HCT116 (cell line): Measurements from ENCODE around the gene TBC1D23. TPM values are rescaled to one million over a fixed set of nuclear protein-coding genes. Genes with fewer than 3 reads are reported as not detected.

Source experiments
- ATAC-seq: fragments of 200-7000 bp; cut with Tn5 transposase; 2 replicates; pipeline ENCODE4 v1.9.1; 2020; ENCODE audit warnings: mild to moderate bottlenecking, moderate library complexity
- BruUV-seq: library from RNA; stranded (reverse); fragments of 400-500 nt; replicated peaks from 2 replicates; lab custom pipeline; 2021; lab: Mats Ljungman, UMichigan
- CTCF ChIA-PET: fragments of 300-600 bp; sonication (Branson Sonifier 250); formaldehyde crosslinking; loops from one replicate; lab custom pipeline; 2021; ENCODE audit warnings: antibody characterized with exemption; lab: Charles Lee
- POLR2A ChIA-PET: fragments of 300-600, 350-600 bp; sonication (Branson Sonifier 250); formaldehyde crosslinking; loops from one replicate; lab custom pipeline; 2021; ENCODE audit warnings: antibody characterized with exemption; lab: Charles Lee
- RAD21 ChIA-PET, 2 experiments: fragments of 300-600 bp; sonication (Branson Sonifier 250); formaldehyde crosslinking; loops; one replicate each; lab custom pipeline; 2023; ENCODE audit warnings: low total read pairs in 2 of 2; ENCODE audit not compliant: uncharacterized antibody in 2 of 2, unreplicated experiment in 2 of 2, low non-redundant PET in 1 of 2; lab: Charles Lee
- DNase-seq: peaks from one replicate; pipeline ENCODE4 v3.0.0-alpha.2; 2010; ENCODE audit warnings: low read depth, low spot score
- H2AFZ ChIP-seq: fragments of 200-600 bp; shearing (Covaris generic), sonication (generic); 2 replicates; pipeline ENCODE4 v1.6.1; 2017; ENCODE audit warnings: low read depth, mixed run types, mixed read lengths, antibody characterized with exemption, low read length; ENCODE audit not compliant: poor library complexity, severe bottlenecking
- H3K27ac ChIP-seq: 2 replicates; pipeline ENCODE4 v1.5.1; 2012; ENCODE audit warnings: low read depth, low read length
- H3K27me3 ChIP-seq: fragments of 200-600 bp; sonication (generic); 2 replicates; pipeline ENCODE4 v1.6.1; 2016; ENCODE audit warnings: mixed run types, low read length, mixed read lengths; ENCODE audit not compliant: insufficient read depth
- H3K36me3 ChIP-seq, 2 experiments: fragments of 200-500 bp in 1 of 2; fragments of 200-600 bp in 1 of 2; sonication (Bioruptor generic) in 1 of 2; sonication (generic) in 1 of 2; 2 replicates each; pipeline versions ENCODE4 v1.5.1 to v1.6.1; 2014 to 2016; ENCODE audit warnings: low read length in 2 of 2, inconsistent platforms in 1 of 2, mixed read lengths in 1 of 2, mixed run types in 1 of 2; ENCODE audit not compliant: insufficient read depth in 2 of 2, control insufficient read depth in 1 of 2
- H3K4me1 ChIP-seq, 2 experiments: fragments of 200-600 bp in 1 of 2; sonication (generic) in 1 of 2; 2 replicates each; pipeline versions ENCODE4 v1.5.1 to v1.6.1; 2012 to 2017; ENCODE audit warnings: low read length in 2 of 2, inconsistent platforms in 1 of 2, mild to moderate bottlenecking in 1 of 2, mixed read lengths in 1 of 2, mixed run types in 1 of 2, moderate library complexity in 1 of 2; ENCODE audit not compliant: insufficient read depth in 2 of 2, control insufficient read depth in 1 of 2
- H3K4me2 ChIP-seq: fragments of 200-600 bp; sonication (generic); 2 replicates; pipeline ENCODE4 v1.6.1; 2017; ENCODE audit warnings: mixed run types, low read length, mixed read lengths
- H3K4me3 ChIP-seq, 2 experiments: fragments of 200-600 bp in 1 of 2; sonication (generic) in 1 of 2; replicated peaks in 1 of 2; 2 replicates each; pipeline ENCODE4 v1.5.1; 2011 to 2016; ENCODE audit warnings: low read length in 2 of 2, control low read depth in 1 of 2, low read depth in 1 of 2, mild to moderate bottlenecking in 1 of 2, mixed read lengths in 1 of 2, mixed run types in 1 of 2
- H3K79me2 ChIP-seq: fragments of 200-600 bp; sonication (generic); 2 replicates; pipeline ENCODE4 v1.6.1; 2017; ENCODE audit warnings: mild to moderate bottlenecking, mixed run types, low read length, moderate library complexity, mixed read lengths; ENCODE audit not compliant: insufficient read depth
- H3K9ac ChIP-seq: fragments of 200-600 bp; sonication (generic); 2 replicates; pipeline ENCODE4 v1.6.1; 2016; ENCODE audit warnings: low read length, mixed read lengths
- H3K9me2 ChIP-seq: fragments of 200-600 bp; sonication (generic), shearing (Covaris generic); 2 replicates; pipeline ENCODE4 v1.6.1; 2017; ENCODE audit warnings: mixed run types, mild to moderate bottlenecking, moderate library complexity; ENCODE audit not compliant: insufficient read depth
- H3K9me3 ChIP-seq, 2 experiments: fragments of 200-500 bp in 1 of 2; fragments of 200-600 bp in 1 of 2; sonication (Bioruptor generic) in 1 of 2; sonication (generic) in 1 of 2; 2 replicates each; pipeline ENCODE4 v1.6.1; 2014 to 2017; ENCODE audit warnings: low read length in 2 of 2, mixed read lengths in 2 of 2, inconsistent platforms in 1 of 2, low read depth in 1 of 2, mild to moderate bottlenecking in 1 of 2, mixed run types in 1 of 2, moderate library complexity in 1 of 2; ENCODE audit not compliant: control insufficient read depth in 1 of 2, insufficient read depth in 1 of 2
- H4K20me1 ChIP-seq: fragments of 200-600 bp; sonication (generic), shearing (Covaris generic); 2 replicates; pipeline ENCODE4 v1.6.1; 2017; ENCODE audit warnings: mixed run types, mild to moderate bottlenecking, moderate library complexity; ENCODE audit not compliant: insufficient read depth
- EZH2 ChIP-seq: fragments of 200-600 bp; sonication (generic); IDR thresholded peaks from 2 replicates; pipeline ENCODE4 v1.6.1; 2017; ENCODE audit warnings: antibody characterized with exemption, mixed run types
- MAX ChIP-seq: IDR thresholded peaks from 2 replicates; pipeline ENCODE4 v1.6.1; 2012
- TCF7L2 ChIP-seq: IDR thresholded peaks from 2 replicates; pipeline ENCODE4 v1.7.0; 2011; ENCODE audit warnings: borderline replicate concordance, inconsistent platforms; ENCODE audit not compliant: insufficient read depth, insufficient read length; ENCODE audit errors: extremely low read depth
- intact Hi-C: fragments of 100-400 bp; cut with micrococcal nuclease; formaldehyde crosslinking; loops from 2 replicates; pipeline ENCODE4 v1.10.0; 2022
- total RNA-seq: library from RNA; stranded (reverse); gene quantifications from one replicate; pipeline ENCODE4 v1.2.1, GENCODE V29; 2021; ENCODE audit not compliant: unreplicated experiment

TBC1D23 gene
- total RNA-seq, 1 experiment from 2014 or later, result 21.9 TPM

- intact Hi-C loops, result loop anchor here (10.0 kb wide), 1 partner anchor 60 kb away; the partner anchor contains the start of gene NIT2
- ATAC-seq, result no peak
- Histone ChIP-seq H3K9me3 (no peaks in the 10 kb centered on the region), H3K4me3 (no peak overlapping the region), H3K9ac (no peak overlapping the region), H3K36me3 (no peaks in the 10 kb centered on the region), H4K20me1 (no peaks in the 10 kb centered on the region), H2AFZ (no peak overlapping the region), H3K4me2 (no peak overlapping the region), H3K79me2 (peaks cover 38% of the 10 kb centered on the region), H3K9me2 (no peaks in the 10 kb centered on the region), H3K27ac (no peak overlapping the region), H3K4me1 (peaks cover 2 to 12% of the 10 kb centered on the region in 2 experiments; a peak in 3 of 4 replicates), H3K27me3 (no peaks in the 10 kb centered on the region)
- no peak for TF ChIP-seq TCF7L2
- no peak for TF ChIP-seq EZH2
- no peak for DNase-seq
- CTCF ChIA-PET, result no interaction called here
- POLR2A ChIA-PET, result no interaction called here
- BruUV-seq, result no TSS peak
- RAD21 ChIA-PET, result no interaction called here
Observed at GRCh38 chr3:100274361-100274760, 13.6 kb downstream of the TBC1D23 start.

GRCh38 chr3:100277255-100277800, 16.5 kb downstream of the TBC1D23 start:
- no peak overlapping the region for H2AFZ ChIP-seq
- H4K20me1 ChIP-seq, result no peaks in the 10 kb centered on the region
- RAD21 ChIA-PET, result no interaction called here
- ATAC-seq (no peak), DNase-seq (no peak)
- H3K27ac ChIP-seq, result no peak overlapping the region
- no peak for TF ChIP-seq MAX
- H3K4me3 ChIP-seq, result no peak overlapping the region
- POLR2A ChIA-PET, result no interaction called here
- peaks cover 23% of the 10 kb centered on the region for H3K79me2 ChIP-seq
- no peaks in the 10 kb centered on the region for H3K27me3 ChIP-seq
- no peaks in the 10 kb centered on the region; a peak in 1 of 4 replicates for H3K36me3 ChIP-seq
- H3K9me2 ChIP-seq, result no peaks in the 10 kb centered on the region
- intact Hi-C loops, result loop anchor here (10.0 kb wide), 1 partner anchor 57 kb away; the partner anchor contains the start of gene NIT2
- no peak overlapping the region for H3K9ac ChIP-seq
- CTCF ChIA-PET, result no interaction called here
- BruUV-seq, result no TSS peak
- H3K4me2 ChIP-seq, result no peak overlapping the region
- no peaks in the 10 kb centered on the region; a peak in 1 of 4 replicates for H3K4me1 ChIP-seq
- no peaks in the 10 kb centered on the region for H3K9me3 ChIP-seq
